MM.1S (cell line): ENCODE results near the gene SLIT3.

Experiments
- CTCF ChIP-seq: fragments of 300-600 bp; sonication (generic); IDR thresholded peaks from 2 replicates; pipeline ENCODE4 v1.5.1; 2016; ENCODE audit warnings: antibody characterized with exemption, low read length, mixed read lengths
- EZH2 ChIP-seq: fragments of 300-600 bp; sonication (generic); optimal IDR thresholded peaks from 2 replicates; pipeline ENCODE3; 2017; ENCODE audit warnings: low read depth, mild to moderate bottlenecking, antibody characterized with exemption, low read length, mixed read lengths
- EZH2phosphoT487 ChIP-seq: fragments of 300-600 bp; sonication (generic); IDR thresholded peaks from 2 replicates; pipeline ENCODE4 v1.6.1; 2018; ENCODE audit warnings: antibody characterized with exemption, low read length

- no peak for TF ChIP-seq CTCF
- no peak for TF ChIP-seq EZH2
- TF ChIP-seq EZH2phosphoT487 = no peak
Observed at GRCh38 chr5:169142264-169142970, 158.5 kb downstream of the SLIT3 start.
